Measurements from ENCODE around the gene PHEX. TPM values are rescaled to one million over a fixed set of nuclear protein-coding genes. Genes with fewer than 3 reads are reported as not detected.

PHEX gene
- total RNA-seq, 1 donor from 2014 or later = 0.96 TPM

DNA sequence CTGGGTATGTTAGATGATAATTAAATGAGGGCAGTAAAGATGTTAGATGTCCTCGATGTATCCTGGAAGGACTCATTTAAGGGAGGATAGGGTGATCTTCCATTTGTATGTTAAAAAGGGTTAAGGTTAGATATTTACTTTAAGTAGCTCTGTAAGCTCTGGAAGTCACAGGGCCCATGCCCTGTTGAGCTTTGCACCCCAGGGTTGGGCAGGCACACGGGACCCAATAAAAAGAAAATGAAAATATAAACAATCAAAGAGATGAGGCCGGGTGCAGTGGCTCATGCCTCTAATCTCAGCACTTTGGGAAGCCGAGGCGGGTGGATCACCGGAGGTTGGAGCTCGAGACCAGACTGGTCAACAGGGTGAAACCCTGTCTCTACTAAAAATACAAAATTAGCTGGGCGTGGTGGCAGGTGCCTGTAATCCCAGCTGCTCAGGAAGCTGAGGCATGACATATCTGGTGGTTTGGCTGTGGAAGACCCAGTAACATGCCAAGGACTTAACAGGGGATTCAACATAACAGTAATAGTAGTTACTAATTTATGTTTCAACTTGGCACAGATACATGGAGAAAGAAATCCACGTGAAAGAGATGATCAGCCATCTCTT, 16.9 kb upstream of the PHEX start:
- H3K36me3 Mint-ChIP-seq = peaks cover 1% of the 10 kb centered on the region
- no peak overlapping the region for H3K4me3 Mint-ChIP-seq
- no peak overlapping the region for H3K27ac Mint-ChIP-seq
- no peaks in the 10 kb centered on the region for H3K27me3 Mint-ChIP-seq (ENCODE audit: low read depth)
- H3K9me3 Mint-ChIP-seq = peaks cover 8% of the 10 kb centered on the region
- TF ChIP-seq, protein P1, sequence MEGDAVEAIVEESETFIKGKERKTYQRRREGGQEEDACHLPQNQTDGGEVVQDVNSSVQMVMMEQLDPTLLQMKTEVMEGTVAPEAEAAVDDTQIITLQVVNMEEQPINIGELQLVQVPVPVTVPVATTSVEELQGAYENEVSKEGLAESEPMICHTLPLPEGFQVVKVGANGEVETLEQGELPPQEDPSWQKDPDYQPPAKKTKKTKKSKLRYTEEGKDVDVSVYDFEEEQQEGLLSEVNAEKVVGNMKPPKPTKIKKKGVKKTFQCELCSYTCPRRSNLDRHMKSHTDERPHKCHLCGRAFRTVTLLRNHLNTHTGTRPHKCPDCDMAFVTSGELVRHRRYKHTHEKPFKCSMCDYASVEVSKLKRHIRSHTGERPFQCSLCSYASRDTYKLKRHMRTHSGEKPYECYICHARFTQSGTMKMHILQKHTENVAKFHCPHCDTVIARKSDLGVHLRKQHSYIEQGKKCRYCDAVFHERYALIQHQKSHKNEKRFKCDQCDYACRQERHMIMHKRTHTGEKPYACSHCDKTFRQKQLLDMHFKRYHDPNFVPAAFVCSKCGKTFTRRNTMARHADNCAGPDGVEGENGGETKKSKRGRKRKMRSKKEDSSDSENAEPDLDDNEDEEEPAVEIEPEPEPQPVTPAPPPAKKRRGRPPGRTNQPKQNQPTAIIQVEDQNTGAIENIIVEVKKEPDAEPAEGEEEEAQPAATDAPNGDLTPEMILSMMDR (IDR thresholded peaks at IDR 0.05; ENCODE audit: unreplicated experiment) = no peak
- H3K4me1 Mint-ChIP-seq = peaks cover 4% of the 10 kb centered on the region
- no peak for DNase-seq (ENCODE audit: low spot score in 2 of 2, unreplicated experiment in 2 of 2)

DNA sequence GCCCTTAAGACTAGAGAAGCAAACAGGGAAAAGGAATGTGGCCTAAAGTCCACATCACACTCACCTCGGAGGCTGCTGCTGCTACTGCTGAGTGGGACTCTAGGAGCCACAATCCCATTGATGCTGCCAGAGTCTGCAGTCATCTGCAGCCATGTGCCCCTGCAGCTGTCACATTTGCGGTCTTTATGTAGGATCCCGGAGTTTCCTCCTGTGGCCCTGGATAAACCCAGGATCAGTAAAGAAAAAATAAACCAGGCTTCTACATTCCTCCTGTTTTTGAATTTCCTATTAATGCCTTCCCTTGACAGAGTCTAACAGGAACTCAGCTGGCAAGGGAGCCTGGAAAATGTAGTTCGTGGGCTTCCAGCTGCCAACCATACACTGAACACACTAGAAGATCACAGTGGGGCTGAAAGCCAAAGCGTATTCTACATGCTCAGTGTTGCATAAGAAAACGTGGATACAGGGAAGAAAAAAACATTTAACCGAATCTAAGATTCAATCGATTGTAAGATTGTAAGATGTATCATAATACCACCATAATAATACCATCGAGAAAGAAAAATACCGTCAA, 10.3 kb upstream of the PHEX start:
- Mint-ChIP-seq H3K36me3 (peaks cover 4% of the 10 kb centered on the region), H3K9me3 (peaks cover 12% of the 10 kb centered on the region), H3K27ac (no peak overlapping the region), H3K4me1 (no peaks in the 10 kb centered on the region), H3K4me3 (no peak overlapping the region), H3K27me3 (ENCODE audit: low read depth) (no peaks in the 10 kb centered on the region)
- DNase-seq (ENCODE audit: low spot score in 2 of 2, unreplicated experiment in 2 of 2) = no peak
- TF ChIP-seq, protein P1 (IDR thresholded peaks at IDR 0.05; ENCODE audit: unreplicated experiment) = no peak

DNA sequence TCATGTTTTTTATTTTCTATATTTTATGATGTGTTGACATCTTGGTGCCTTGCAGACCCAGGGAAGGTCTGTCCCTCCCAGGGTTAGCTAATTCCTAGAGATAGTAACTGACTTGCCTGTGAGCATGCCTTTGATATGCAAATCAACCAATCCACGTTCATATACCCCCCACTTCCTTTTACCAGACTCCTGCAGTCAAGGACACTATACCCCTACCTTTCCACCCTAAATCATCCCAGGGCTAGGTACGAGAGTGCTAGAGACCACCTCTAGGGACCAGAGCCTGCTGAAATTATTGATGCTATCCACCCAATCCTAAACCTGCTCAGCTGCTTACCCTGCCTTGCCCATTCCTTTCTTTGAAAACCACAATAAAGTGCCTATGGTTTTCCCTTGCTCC, 7.5 kb upstream of the PHEX start:
- DNase-seq (ENCODE audit: low spot score in 2 of 2, unreplicated experiment in 2 of 2) = no peak
- TF ChIP-seq, protein P1 (IDR thresholded peaks at IDR 0.05; ENCODE audit: unreplicated experiment) = no peak
- peaks cover 21% of the 10 kb centered on the region for H3K9me3 Mint-ChIP-seq
- no peaks in the 10 kb centered on the region for H3K27me3 Mint-ChIP-seq (ENCODE audit: low read depth)
- no peak overlapping the region for H3K27ac Mint-ChIP-seq
- peaks cover 4% of the 10 kb centered on the region for H3K36me3 Mint-ChIP-seq
- no peaks in the 10 kb centered on the region for H3K4me1 Mint-ChIP-seq
- no peak overlapping the region for H3K4me3 Mint-ChIP-seq

DNA sequence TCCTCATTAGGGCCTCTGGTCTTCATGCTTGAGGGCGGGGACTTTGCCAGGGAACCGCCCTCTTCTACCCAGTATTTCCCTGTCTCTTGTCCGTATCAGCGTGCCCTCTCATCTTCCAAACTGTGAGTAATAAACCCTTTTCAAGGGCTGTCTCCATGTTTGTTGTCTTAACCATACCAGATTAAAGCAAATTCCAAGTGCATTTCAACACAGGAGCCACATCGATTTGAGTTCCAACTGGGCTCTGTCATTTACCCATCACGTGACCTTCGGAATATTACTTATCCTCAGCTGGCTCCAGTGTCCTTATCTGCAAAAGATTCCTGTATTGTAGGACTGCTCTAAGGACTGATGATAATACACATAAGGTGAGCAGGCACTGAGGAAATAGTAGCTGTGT, 6.4 kb upstream of the PHEX start:
- Mint-ChIP-seq H3K4me3 (no peak overlapping the region), H3K4me1 (no peaks in the 10 kb centered on the region), H3K27me3 (ENCODE audit: low read depth) (no peaks in the 10 kb centered on the region), H3K27ac (no peak overlapping the region), H3K9me3 (peaks cover 24% of the 10 kb centered on the region), H3K36me3 (peaks cover 4% of the 10 kb centered on the region)
- DNase-seq (ENCODE audit: low spot score in 2 of 2, unreplicated experiment in 2 of 2) = no peak
- TF ChIP-seq, protein P1 (IDR thresholded peaks at IDR 0.05; ENCODE audit: unreplicated experiment) = no peak

DNA sequence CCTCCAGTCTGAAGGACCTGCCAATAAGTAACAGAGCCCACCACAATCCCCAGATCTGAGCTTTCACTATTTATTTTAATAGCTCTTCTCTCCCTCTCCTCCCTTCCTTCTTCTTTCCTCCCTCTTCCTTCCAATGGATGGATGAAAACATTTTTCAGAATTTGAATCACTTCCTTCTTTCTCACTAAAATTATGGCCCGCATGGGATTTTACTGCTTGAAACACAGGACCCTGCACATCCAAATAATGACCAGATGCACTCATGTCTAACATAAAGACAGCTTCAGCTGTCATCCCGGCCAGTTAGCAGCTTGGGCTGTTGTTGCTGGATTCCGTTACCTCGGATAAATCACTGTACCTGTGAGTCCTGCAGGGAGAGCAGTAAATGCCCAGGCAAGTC, 5.4 kb upstream of the PHEX start:
- no peaks in the 10 kb centered on the region for H3K36me3 Mint-ChIP-seq

More for the DNA sequence above, 5.4 kb upstream of the PHEX start:
- Mint-ChIP-seq H3K9me3 (peaks cover 17% of the 10 kb centered on the region), H3K27ac (no peak overlapping the region), H3K4me1 (no peaks in the 10 kb centered on the region), H3K4me3 (no peak overlapping the region), H3K27me3 (ENCODE audit: low read depth) (no peaks in the 10 kb centered on the region)
- no peak for DNase-seq (ENCODE audit: low spot score in 2 of 2, unreplicated experiment in 2 of 2)
- TF ChIP-seq, protein P1 (IDR thresholded peaks at IDR 0.05; ENCODE audit: unreplicated experiment) = no peak
